SK-N-SH treated with all-trans-retinoic acid at 6 μM for 48 hours (cell line): ENCODE results near the gene AKT1S1.
"Not testable (repeated sequence)": the region's sequence is repeated elsewhere in the genome, so short reads cannot be mapped to it uniquely, and the experiment has no call there.

Experiments
- ATAC-seq: fragments of 200-7000 bp; cut with Tn5 transposase; 3 replicates; pipeline ENCODE4 v1.9.1; 2020; ENCODE audit warnings: mild to moderate bottlenecking, moderate library complexity
- CREB5 ChIP-seq: fragments of 250-450 bp; sonication (Bioruptor Pico); IDR thresholded peaks from 2 replicates; pipeline ENCODE4 v1.5.1; 2020; ENCODE audit warnings: low read depth, mild to moderate bottlenecking, moderate library complexity
- CSDC2 ChIP-seq: fragments of 250-450 bp; sonication (Bioruptor Pico); IDR thresholded peaks from 2 replicates; pipeline ENCODE4 v1.5.0; 2020; ENCODE audit warnings: mild to moderate bottlenecking, moderate library complexity
- CSRNP3 ChIP-seq: fragments of 250-450 bp; sonication (Bioruptor Pico); IDR thresholded peaks from 2 replicates; pipeline ENCODE4 v1.5.1; 2021; ENCODE audit warnings: mild to moderate bottlenecking, moderate library complexity
- ESRRG ChIP-seq: fragments of 250-450 bp; sonication (Bioruptor Pico); IDR thresholded peaks from 2 replicates; pipeline ENCODE4 v1.6.1; 2021; ENCODE audit warnings: mild to moderate bottlenecking
- ISL1 ChIP-seq: fragments of 250-450 bp; sonication (Bioruptor Pico); IDR thresholded peaks from 2 replicates; pipeline ENCODE4 v2.1.2; 2022; ENCODE audit warnings: mild to moderate bottlenecking, moderate library complexity
- OSR1 ChIP-seq: fragments of 250-450 bp; sonication (Bioruptor Pico); IDR thresholded peaks from 2 replicates; pipeline ENCODE4 v1.8.0; 2022; ENCODE audit warnings: moderate library complexity, mild to moderate bottlenecking, inconsistent platforms
- PATZ1 ChIP-seq: fragments of 250-450 bp; sonication (Bioruptor Pico); IDR thresholded peaks from 2 replicates; pipeline ENCODE4 v1.8.0; 2020; ENCODE audit warnings: mild to moderate bottlenecking, moderate library complexity, borderline replicate concordance
- POU6F1 ChIP-seq: fragments of 250-450 bp; sonication (Bioruptor Pico); IDR thresholded peaks from 2 replicates; pipeline ENCODE4 v1.8.0; 2021; ENCODE audit warnings: low read depth, mild to moderate bottlenecking, moderate library complexity, borderline replicate concordance
- PPARA ChIP-seq: fragments of 250-450 bp; sonication (Bioruptor Pico); IDR thresholded peaks from 2 replicates; pipeline ENCODE4 v1.5.0; 2020; ENCODE audit warnings: mild to moderate bottlenecking, borderline replicate concordance
- RARB ChIP-seq: fragments of 250-450 bp; sonication (Bioruptor Pico); IDR thresholded peaks from 2 replicates; pipeline ENCODE4 v1.8.0; 2021; ENCODE audit warnings: mild to moderate bottlenecking, moderate library complexity
- SNAI2 ChIP-seq: fragments of 250-450 bp; sonication (Bioruptor Pico); IDR thresholded peaks from 2 replicates; pipeline ENCODE4 v1.5.0; 2020; ENCODE audit warnings: mild to moderate bottlenecking, moderate library complexity
- TCF4 ChIP-seq: fragments of 250-450 bp; sonication (Bioruptor Pico); IDR thresholded peaks from 2 replicates; pipeline ENCODE4 v1.8.0; 2021; ENCODE audit warnings: mild to moderate bottlenecking, moderate library complexity, borderline replicate concordance
- TOX ChIP-seq: fragments of 250-450 bp; sonication (Bioruptor Pico); IDR thresholded peaks from 2 replicates; pipeline ENCODE4 v1.8.0; 2021; ENCODE audit warnings: mild to moderate bottlenecking, moderate library complexity, borderline replicate concordance
- TSHZ2 ChIP-seq: fragments of 250-450 bp; sonication (Bioruptor Pico); IDR thresholded peaks from 2 replicates; pipeline ENCODE4 v1.5.0; 2020; ENCODE audit warnings: mild to moderate bottlenecking, moderate library complexity
- ZC3H10 ChIP-seq: fragments of 250-450 bp; sonication (Bioruptor Pico); IDR thresholded peaks from 2 replicates; pipeline ENCODE4 v1.5.1; 2021; ENCODE audit warnings: mild to moderate bottlenecking, moderate library complexity
- ZFP3 ChIP-seq: fragments of 250-450 bp; sonication (Bioruptor Pico); IDR thresholded peaks from 2 replicates; pipeline ENCODE4 v1.5.0; 2020; ENCODE audit warnings: mild to moderate bottlenecking, moderate library complexity
- ZFP30 ChIP-seq: fragments of 450-650 bp; formaldehyde crosslinking; IDR thresholded peaks from 2 replicates; pipeline ENCODE4 v1.5.0; 2022; ENCODE audit warnings: mild to moderate bottlenecking, moderate library complexity
- ZNF565 ChIP-seq: fragments of 450-650 bp; formaldehyde crosslinking; conservative IDR thresholded peaks from 2 replicates; pipeline ENCODE4 v1.5.0; 2020; ENCODE audit warnings: low read depth, mild to moderate bottlenecking, moderate library complexity
- ZNF70 ChIP-seq: fragments of 450-650 bp; formaldehyde crosslinking; IDR thresholded peaks from 2 replicates; pipeline ENCODE4 v1.5.0; 2020; ENCODE audit warnings: mild to moderate bottlenecking, moderate library complexity
- ZNF8 ChIP-seq: fragments of 450-650 bp; formaldehyde crosslinking; IDR thresholded peaks from 2 replicates; pipeline ENCODE4 v1.5.0; 2020; ENCODE audit warnings: mild to moderate bottlenecking, moderate library complexity

The AKT1S1 gene

GRCh38 chr19:49877020-49877878, at the start of gene AKT1S1, which contains the start of gene TBC1D17:
AKT1S1 (minus strand) TSS chr19:49877355; CDS start chr19:49873295, 4,060 bp downstream.
TBC1D17 (plus strand) TSS chr19:49877702; CDS start chr19:49877724, 22 bp downstream.
- peak; percentile 83 for ATAC-seq
- TF ChIP-seq ZNF8: no peak
- 0 out of 2 replicates have a peak, but pooled peaks have one; percentile 49 for TF ChIP-seq POU6F1
- TF ChIP-seq, all 23 proteins: peak for 1

GRCh38 chr19:49926515-49926914, 49.4 kb upstream of the AKT1S1 start:
- no peak for ATAC-seq
- TF ChIP-seq ISL1 (CRISPR knock-in tag) (no peak), SNAI2 (CRISPR knock-in tag) (no peak), POU6F1 (no peak), RARB (CRISPR knock-in tag) (no peak), PPARA (CRISPR knock-in tag) (no peak), ZC3H10 (no peak), PATZ1 (CRISPR knock-in tag) (no peak), ZNF565 (CRISPR knock-in tag) (no peak), ZFP3 (CRISPR knock-in tag) (no peak), OSR1 (CRISPR knock-in tag) (no peak), ZFP30 (CRISPR knock-in tag) (no peak), TCF4 (no peak), TSHZ2 (no peak), CSDC2 (no peak), ZNF70 (CRISPR knock-in tag) (no peak), ESRRG (CRISPR knock-in tag) (no peak)
- TF ChIP-seq, all 23 proteins: peak for 0

- no peak for ATAC-seq
- TF ChIP-seq ZC3H10 (no peak), ZFP3 (CRISPR knock-in tag) (no peak), CSDC2 (no peak), TCF4 (no peak), CREB5 (no peak), TOX (CRISPR knock-in tag) (no peak), PPARA (CRISPR knock-in tag) (no peak), ZNF8 (no peak), CSRNP3 (CRISPR knock-in tag) (no peak), POU6F1 (no peak)
Observed at GRCh38 chr19:49925486-49925885, 48.3 kb upstream of the AKT1S1 start.

- ATAC-seq: not testable (repeated sequence)
Observed at GRCh38 chr19:49924881-49925210, 47.7 kb upstream of the AKT1S1 start.
